Upper lobe of left lung (tissue), 4 donors: ENCODE measurements around the gene TJAP1.

ENCODE experiments used
- CTCF ChIP-seq, 6 experiments: fragments of 450-650 bp in 4 of 6; fragments of 200-600 bp in 2 of 6; sonication (generic) in 2 of 6; IDR thresholded peaks; one replicate each; pipeline ENCODE4 v1.5.1; 2016 to 2019; ENCODE audit warnings: antibody characterized with exemption in 6 of 6
- POLR2AphosphoS5 ChIP-seq, 2 donors: sonication (generic); formaldehyde crosslinking; IDR thresholded peaks; one replicate each; pipeline ENCODE4 v1.5.1; 2017; ENCODE audit warnings: antibody characterized with exemption in 2 of 2

GRCh38 chr6:43522547-43523261 lies 45.3 kb downstream of the TJAP1 start:
- no peak for TF ChIP-seq CTCF (IDR thresholded peaks at IDR 0.05)
- TF ChIP-seq POLR2AphosphoS5 (IDR thresholded peaks at IDR 0.05): no peak
